ENCODE measurements around the gene BRD3. TPM values are rescaled to one million over a fixed set of nuclear protein-coding genes. Genes with fewer than 3 reads are reported as not detected.

The BRD3 gene
- total and polyA plus RNA-seq, 2 of the 8 experiments (the other 6 are each of a cell fraction or from before 2014, with no cell fraction given) = 31.0 to 82.7 TPM

DNA sequence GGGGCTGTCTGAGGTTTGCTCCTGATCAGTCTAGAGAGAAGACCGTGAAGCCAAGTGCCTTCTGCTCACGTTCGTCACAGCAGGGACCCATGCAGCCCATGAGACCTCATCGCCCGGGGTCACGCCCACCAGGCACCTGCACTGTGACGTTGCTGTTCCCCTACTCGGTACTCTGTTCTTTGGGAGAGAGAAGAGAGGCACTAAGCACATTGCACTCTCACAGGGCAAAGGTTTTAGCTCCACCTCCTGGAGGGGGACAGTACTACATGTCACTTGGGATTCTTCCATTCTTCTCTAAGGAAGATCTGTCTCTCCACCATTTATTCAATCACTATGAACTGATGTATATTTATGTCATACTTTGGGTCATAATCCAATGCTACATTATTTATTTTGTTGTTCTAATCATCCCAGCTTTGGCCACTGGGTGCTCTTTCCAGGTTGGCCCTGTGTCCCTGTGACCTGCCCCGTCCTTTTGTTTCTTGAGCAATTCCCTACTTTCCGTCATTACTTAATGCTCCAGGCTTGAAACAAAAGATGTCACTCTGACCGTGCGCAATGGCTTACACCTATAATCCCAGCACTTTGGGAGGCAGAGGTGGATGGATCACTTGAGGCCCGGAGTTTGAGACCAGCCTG is 31.4 kb upstream of the BRD3 start:
- DNase-seq (ENCODE audit: low read depth in 1 of 2, low spot score in 2 of 2) = peak; percentile 39 to 92
- Histone ChIP-seq H2BK15ac (ENCODE audit: low read length) (no peak overlapping the region), H2BK20ac (ENCODE audit: low read length) (no peak overlapping the region), H2BK12ac (ENCODE audit: low read depth, low read length) (no peak overlapping the region), H3K79me1 (ENCODE audit: low read depth, low read length) (no peaks in the 10 kb centered on the region), H4K20me1 (replicated peaks in 1 of 2; ENCODE audit: control insufficient read depth in 1 of 2, insufficient read depth in 2 of 2, low read length in 2 of 2) (peaks cover 0 to 8% of the 10 kb centered on the region in 2 experiments), H3K36me3 (ENCODE audit: control insufficient read depth in 2 of 4, insufficient read depth in 4 of 4, low read length in 3 of 4) (no peaks in the 10 kb centered on the region), H4K91ac (replicated peaks; ENCODE audit: insufficient read length, low read length) (no peak overlapping the region), H3K27ac (ENCODE audit: low read depth, low read length) (no peak overlapping the region), H3K79me2 (ENCODE audit: control insufficient read depth in 1 of 2, insufficient read depth in 2 of 2, low read length in 2 of 2) (no peaks in the 10 kb centered on the region), H3K4me1 (replicated peaks in 1 of 4; ENCODE audit: control insufficient read depth in 3 of 4, insufficient read depth in 4 of 4, low read length in 3 of 4) (no peaks in the 10 kb centered on the region), H3K14ac (ENCODE audit: insufficient read length) (no peak overlapping the region), H4K5ac (ENCODE audit: insufficient read length, low read depth, low read length) (no peak overlapping the region), H3K4me3 (ENCODE audit: extremely low read depth in 1 of 4, insufficient read depth in 2 of 4, low read depth in 3 of 4, low read length in 4 of 4) (no peak overlapping the region), H3K23ac (ENCODE audit: insufficient read length) (no peak overlapping the region), H4K8ac (ENCODE audit: extremely low read depth, insufficient read depth, low read length) (no peak overlapping the region), H3K18ac (ENCODE audit: extremely low read depth, low read length) (no peak overlapping the region), H2BK120ac (replicated peaks; ENCODE audit: low read depth, low read length) (no peak overlapping the region), H3K4me2 (ENCODE audit: insufficient read depth in 1 of 2, low read depth in 2 of 2, low read length in 2 of 2) (0 out of 4 replicates have a peak overlapping the region, but pooled peaks of 1 of the 2 experiments have one; percentile 14), H2BK5ac (ENCODE audit: low read depth, low read length) (no peak overlapping the region), H3K56ac (replicated peaks; ENCODE audit: insufficient read length, low read depth, low read length) (no peak overlapping the region), H3K9ac (replicated peaks in 1 of 4; ENCODE audit: extremely low read depth in 1 of 4, low read depth in 3 of 4, low read length in 3 of 4) (no peak overlapping the region), H3K4ac (replicated peaks; ENCODE audit: insufficient read length, low read depth, low read length) (no peak overlapping the region), H3K23me2 (ENCODE audit: low read depth, low read length) (peaks cover 12% of the 10 kb centered on the region; the same call in 1 of the 2 replicates), H3K9me3 (ENCODE audit: insufficient read depth in 2 of 2, low read depth in 1 of 2, low read length in 1 of 2) (peaks cover 0 to 10% of the 10 kb centered on the region in 2 experiments; a peak in 1 of 4 replicates), H3K27me3 (replicated peaks in 1 of 4; ENCODE audit: control insufficient read depth in 3 of 4, extremely low read depth in 1 of 4, insufficient read depth in 3 of 4, low read length in 3 of 4) (peaks cover 0 to 3% (median 0%) of the 10 kb centered on the region in 4 experiments; a peak in 1 of 7 replicates), H2AFZ (ENCODE audit: low read length) (no peak overlapping the region), H2AK5ac (ENCODE audit: low read depth, low read length) (no peak overlapping the region)
- peak; percentile 84 for FAIRE-seq
- CTCF ChIA-PET (ENCODE audit: partially characterized antibody) = interaction anchor here (0.9 to 2.3 kb wide), 15 partner anchors 9 to 339 kb away, joined by 3 to 14 read pairs (median 3); no protein-coding TSS in a partner anchor
- POLR2A ChIA-PET (ENCODE audit: partially characterized antibody) = interaction anchor here (0.8 to 1.2 kb wide), 2 partner anchors 33 to 42 kb away, joined by 3 read pairs; no protein-coding TSS in a partner anchor
- WGBS, 2 experiments (ENCODE audit: extremely low coverage in 1 of 2, insufficient coverage in 1 of 2, insufficient read length in 1 of 2, insufficient replicate concordance in 2 of 2, low coverage in 1 of 2, low lambda C conversion rate in 2 of 2, missing lambda C conversion rate in 1 of 2) = 50% methylated on average over 13 of the region's 13 CpGs; no CpG with 5 or more reads in 1 of the 2 experiments
- no peak for TF ChIP-seq CHD1 (IDR thresholded peaks at IDR 0.05; ENCODE audit: low read depth, low read length)
- TF ChIP-seq RAD21 (IDR thresholded peaks at IDR 0.05 in 1 of 2, conservative IDR thresholded peaks at IDR 0.05 in 1 of 2; ENCODE audit: low read depth in 2 of 2, low read length in 2 of 2) = peak; percentile 86 to 90
- TF ChIP-seq CTCF (IDR thresholded peaks at IDR 0.05; ENCODE audit: control extremely low read depth in 1 of 3, insufficient read depth in 1 of 3, low read depth in 1 of 3, low read length in 3 of 3) = peak; percentile 14 to 91 (median 70)
- TF ChIP-seq MAX (IDR thresholded peaks at IDR 0.05) = peak; percentile 52; the same call in 1 of the 2 replicates
- peak; percentile 75 for TF ChIP-seq CREB1 (IDR thresholded peaks at IDR 0.05)
- TF ChIP-seq TCF12 (IDR thresholded peaks at IDR 0.05; ENCODE audit: low read depth, low read length) = no peak
- 0 out of 2 replicates have a peak, but pooled peaks have one; percentile 55 for TF ChIP-seq FOSL1 (IDR thresholded peaks at IDR 0.05; ENCODE audit: insufficient read depth, low read depth, low read length)
- no peak for TF ChIP-seq CBX8 (IDR thresholded peaks at IDR 0.05; ENCODE audit: borderline replicate concordance, low read depth, low read length)
- no peak for TF ChIP-seq CHD2 (IDR thresholded peaks at IDR 0.05; ENCODE audit: low read length)
